Common myeloid progenitor, CD34-positive (primary cell): ENCODE measurements around the gene DGLUCY.

Source experiments
- CTCF ChIA-PET: fragments of 350-600 bp; sonication (Branson Sonifier 250); formaldehyde crosslinking; loops from one replicate; lab custom pipeline; 2021; ENCODE audit warnings: antibody characterized with exemption; lab: Charles Lee
- POLR2A ChIA-PET: fragments of 350-600 bp; sonication (Branson Sonifier 250); formaldehyde crosslinking; loops from one replicate; lab custom pipeline; 2021; ENCODE audit warnings: antibody characterized with exemption; lab: Charles Lee
- DNase-seq, 3 donors: peaks; one replicate each; pipeline versions ENCODE4 v3.0.0 to v3.0.0-alpha.2; 2013
- H3K27ac ChIP-seq, 2 experiments: 1 replicate in 1 of 2; 2 replicates in 1 of 2; pipeline ENCODE4 v1.7.0; 2013; ENCODE audit warnings: inconsistent platforms in 2 of 2, low read length in 2 of 2, mild to moderate bottlenecking in 2 of 2, low read depth in 1 of 2, moderate library complexity in 1 of 2; ENCODE audit not compliant: severe bottlenecking in 2 of 2, insufficient read depth in 1 of 2, poor library complexity in 1 of 2
- H3K27me3 ChIP-seq, 5 experiments: replicated peaks in 2 of 5; 1 replicate in 3 of 5; 2 replicates in 2 of 5; pipeline versions ENCODE4 v1.6.1 to v1.7.0; 2013; ENCODE audit warnings: low read length in 4 of 5, mild to moderate bottlenecking in 2 of 5, moderate library complexity in 2 of 5, inconsistent platforms in 1 of 5; ENCODE audit not compliant: insufficient read depth in 5 of 5, control insufficient read depth in 4 of 5
- H3K36me3 ChIP-seq, 4 experiments: 1 replicate in 2 of 4; 2 replicates in 2 of 4; pipeline versions ENCODE4 v1.6.1 to v1.7.0; 2013; ENCODE audit warnings: low read length in 3 of 4, control low read depth in 1 of 4, mild to moderate bottlenecking in 1 of 4; ENCODE audit not compliant: control insufficient read depth in 4 of 4, insufficient read depth in 4 of 4
- H3K4me1 ChIP-seq, 4 experiments: 1 replicate in 3 of 4; 2 replicates in 1 of 4; pipeline versions ENCODE4 v1.6.1 to v1.7.1; 2013; ENCODE audit warnings: low read length in 3 of 4, mild to moderate bottlenecking in 3 of 4, control low read depth in 1 of 4, inconsistent platforms in 1 of 4, moderate library complexity in 1 of 4; ENCODE audit not compliant: control insufficient read depth in 4 of 4, insufficient read depth in 4 of 4; ENCODE audit errors: control extremely low read depth in 1 of 4
- H3K4me3 ChIP-seq, 7 experiments: 1 replicate in 4 of 7; 2 replicates in 3 of 7; pipeline versions ENCODE4 v1.5.1 to v1.7.0; 2013; ENCODE audit warnings: mild to moderate bottlenecking in 7 of 7, low read length in 6 of 7, moderate library complexity in 6 of 7, inconsistent platforms in 2 of 7, low read depth in 2 of 7, control low read depth in 1 of 7; ENCODE audit not compliant: insufficient read depth in 4 of 7, control insufficient read depth in 1 of 7; ENCODE audit errors: extremely low read depth in 1 of 7
- H3K9me3 ChIP-seq, 5 experiments: 1 replicate in 4 of 5; 2 replicates in 1 of 5; pipeline versions ENCODE4 v1.6.1 to v1.7.1; 2013; ENCODE audit warnings: low read length in 4 of 5, mild to moderate bottlenecking in 2 of 5, inconsistent platforms in 1 of 5, low read depth in 1 of 5, moderate library complexity in 1 of 5; ENCODE audit not compliant: control insufficient read depth in 4 of 5, insufficient read depth in 2 of 5; ENCODE audit errors: control extremely low read depth in 1 of 5
- WGBS: methylation state at CpG from one replicate; pipeline ENCODE4 v1.1.5; 2013; ENCODE audit not compliant: insufficient coverage; 5-methylcytosine and 5-hydroxymethylcytosine counted together

Gene DGLUCY

DNA sequence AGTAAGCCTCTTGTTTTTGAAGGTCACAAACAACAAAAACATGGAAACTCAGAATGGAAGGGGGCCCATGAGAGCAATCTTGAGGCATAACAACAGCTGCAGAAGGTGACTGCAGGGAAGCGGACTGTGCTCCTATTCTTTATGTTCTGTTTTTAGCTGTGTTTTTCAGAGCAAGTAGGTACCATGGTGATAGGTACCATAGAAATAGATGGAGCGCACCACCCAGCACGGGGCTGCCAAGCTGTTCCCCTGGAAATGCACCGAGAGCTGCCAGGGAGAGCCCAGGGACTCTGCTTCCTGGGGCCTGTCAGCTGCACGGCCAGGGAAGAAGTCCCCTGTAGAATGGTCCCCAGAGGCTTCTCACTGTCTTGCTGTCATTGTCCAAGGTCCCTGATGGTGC lies 32.8 kb downstream of the DGLUCY start:
- peaks cover 0 to 49% (median 19%) of the 10 kb centered on the region in 4 experiments for H3K36me3 ChIP-seq
- 91% methylated on average over 5 of the region's 5 CpGs for WGBS
- POLR2A ChIA-PET = no interaction called here

DNA sequence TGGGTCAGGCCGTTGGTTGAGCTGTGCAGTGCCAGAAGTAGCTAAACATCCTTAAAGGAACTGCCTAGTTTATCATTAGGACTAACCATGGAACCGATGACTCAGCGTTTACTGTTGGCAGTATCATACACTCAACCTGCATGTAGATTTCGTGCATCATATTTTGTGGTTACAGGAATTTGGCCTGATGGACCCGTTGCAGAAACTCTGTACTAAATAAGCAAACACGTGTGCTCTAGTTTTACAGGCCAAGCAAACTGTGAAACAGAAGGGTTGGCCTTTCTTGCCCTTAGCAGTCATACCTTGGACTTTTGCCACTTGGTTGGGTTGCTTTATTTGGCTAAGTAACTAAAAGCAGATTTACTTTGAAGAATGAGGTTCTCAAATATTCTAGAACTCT lies 35.6 kb downstream of the DGLUCY start:
- peak; percentile 72 to 90 (median 88) for DNase-seq
- WGBS = 0% methylated on average over 6 of the region's 6 CpGs
- no peak overlapping the region for H3K4me3 ChIP-seq
- H3K27ac ChIP-seq = no peak overlapping the region
- peaks cover under 1 to 24% (median 18%) of the 10 kb centered on the region in 4 experiments for H3K4me1 ChIP-seq
- CTCF ChIA-PET = interaction anchor here (2.6 kb wide), 1 partner anchor 10 kb away, joined by 15 read pairs; no protein-coding TSS in a partner anchor
- POLR2A ChIA-PET = no interaction called here
- H3K9me3 ChIP-seq = no peaks in the 10 kb centered on the region
- peaks cover 0 to 52% (median 23%) of the 10 kb centered on the region in 4 experiments for H3K36me3 ChIP-seq
- H3K27me3 ChIP-seq = no peaks in the 10 kb centered on the region

More for the DNA sequence above, 32.8 kb downstream of the DGLUCY start:
- no peak for DNase-seq
- Histone ChIP-seq H3K27me3 (no peaks in the 10 kb centered on the region), H3K9me3 (no peaks in the 10 kb centered on the region), H3K27ac (no peak overlapping the region), H3K4me1 (peaks cover 8 to 47% (median 38%) of the 10 kb centered on the region in 4 experiments), H3K4me3 (no peak overlapping the region)
- CTCF ChIA-PET = interaction anchor here (0.8 to 2.9 kb wide), 5 partner anchors 8 to 244 kb away, joined by 3 to 14 read pairs (median 4); no protein-coding TSS in a partner anchor

- Histone ChIP-seq H3K36me3 (peaks cover 0 to 37% (median 11%) of the 10 kb centered on the region in 4 experiments), H3K27ac (no peak overlapping the region), H3K27me3 (no peaks in the 10 kb centered on the region), H3K4me3 (no peak overlapping the region), H3K9me3 (no peaks in the 10 kb centered on the region), H3K4me1 (peaks cover 0 to 23% (median 21%) of the 10 kb centered on the region in 4 experiments)
- 0% methylated on average over 1 of the region's 2 CpGs for WGBS
- CTCF ChIA-PET = interaction anchor here (1.2 to 2.6 kb wide), 3 partner anchors 11 to 38 kb away, joined by 3 to 12 read pairs (median 3); no protein-coding TSS in a partner anchor
- no peak for DNase-seq
- POLR2A ChIA-PET = no interaction called here
These were observed 38.6 kb downstream of the DGLUCY start for GRCh38 chr14:91152499-91152898.

DNA sequence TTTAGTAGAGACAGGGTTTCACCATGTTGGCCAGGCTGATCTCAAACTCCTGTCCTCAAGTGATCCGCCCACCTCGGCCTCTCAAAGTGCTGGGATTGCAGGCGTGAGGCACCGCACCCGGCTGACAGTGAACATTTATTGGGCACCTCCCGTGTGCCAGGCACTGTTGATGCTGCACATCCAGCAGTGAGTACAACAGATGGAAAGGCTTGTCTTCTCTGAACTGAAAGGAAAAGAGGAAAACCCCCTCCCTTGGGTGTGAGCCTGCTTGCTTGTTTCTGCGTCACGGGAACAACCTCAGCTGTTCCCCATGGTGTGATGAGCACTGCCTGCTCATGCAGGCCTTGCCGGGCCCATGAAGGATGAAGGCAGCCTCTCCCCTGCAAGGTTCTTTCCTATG lies 39.5 kb downstream of the DGLUCY start:
- whole genome bisulfite sequencing = 93% methylated on average over 9 of the region's 9 CpGs
- CTCF ChIA-PET = interaction anchor here (0.9 to 2.6 kb wide), 6 partner anchors 9 to 39 kb away, joined by 3 to 12 read pairs (median 4); no protein-coding TSS in a partner anchor

DNA sequence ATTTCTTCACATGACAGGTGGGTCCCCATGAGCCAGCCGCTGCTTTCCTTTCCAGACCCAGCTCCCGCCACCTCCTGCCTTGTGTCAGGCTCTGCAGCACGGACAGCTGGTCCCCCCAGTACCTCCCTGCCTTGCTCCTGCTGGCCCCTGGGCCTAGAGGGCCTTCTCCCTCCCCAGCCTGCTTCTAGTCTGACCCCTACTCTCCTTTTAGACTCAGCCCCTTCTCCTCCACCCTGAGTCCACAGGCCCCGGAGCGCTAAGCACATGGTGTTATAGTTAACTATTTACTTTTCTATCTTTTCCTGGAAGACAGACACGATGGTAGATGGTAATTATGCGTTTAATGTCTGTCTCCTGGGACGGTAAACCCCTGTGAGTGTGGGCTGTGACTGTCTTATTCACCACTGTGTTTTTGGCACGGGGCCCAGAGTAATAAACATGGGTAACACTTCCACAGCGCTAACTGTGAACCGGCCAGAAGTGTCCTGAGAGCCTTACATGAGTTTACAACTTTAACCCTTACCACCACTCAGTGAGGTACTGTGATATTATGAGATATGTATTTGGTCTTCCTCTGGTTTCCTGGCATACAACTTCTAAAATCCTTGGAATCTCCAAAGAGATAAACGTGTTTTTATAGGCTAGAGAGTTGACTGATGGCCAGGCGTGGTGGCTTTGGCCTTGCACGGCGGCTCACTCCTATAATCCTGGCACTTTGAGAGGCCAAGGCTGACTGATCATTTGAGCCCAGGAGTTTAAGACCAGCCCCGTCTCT lies 41.2 kb downstream of the DGLUCY start:
- POLR2A ChIA-PET = no interaction called here
- no peaks in the 10 kb centered on the region for H3K9me3 ChIP-seq
- H3K4me1 ChIP-seq = peaks cover 0 to 23% (median 12%) of the 10 kb centered on the region in 4 experiments
- peaks cover 16 to 51% (median 29%) of the 10 kb centered on the region in 4 experiments for H3K36me3 ChIP-seq
- peak; percentile 60 to 87 (median 86) for DNase-seq
- 95% methylated on average over 7 of the region's 16 CpGs for WGBS
- CTCF ChIA-PET = interaction anchor here (1.4 to 2.6 kb wide), 5 partner anchors 11 to 19 kb away, joined by 4 to 12 read pairs (median 7); no protein-coding TSS in a partner anchor
- no peak overlapping the region for H3K4me3 ChIP-seq
- peak overlapping the region in 1 of 2 experiments; percentile 21 for H3K27ac ChIP-seq
- no peaks in the 10 kb centered on the region for H3K27me3 ChIP-seq

More for the DNA sequence above, 39.5 kb downstream of the DGLUCY start:
- Histone ChIP-seq H3K27me3 (no peaks in the 10 kb centered on the region), H3K36me3 (peaks cover 6 to 38% (median 18%) of the 10 kb centered on the region in 4 experiments), H3K9me3 (no peaks in the 10 kb centered on the region), H3K4me1 (peaks cover 0 to 23% (median 21%) of the 10 kb centered on the region in 4 experiments), H3K27ac (no peak overlapping the region), H3K4me3 (no peak overlapping the region)
- no peak for DNase-seq
- POLR2A ChIA-PET = no interaction called here

DNA sequence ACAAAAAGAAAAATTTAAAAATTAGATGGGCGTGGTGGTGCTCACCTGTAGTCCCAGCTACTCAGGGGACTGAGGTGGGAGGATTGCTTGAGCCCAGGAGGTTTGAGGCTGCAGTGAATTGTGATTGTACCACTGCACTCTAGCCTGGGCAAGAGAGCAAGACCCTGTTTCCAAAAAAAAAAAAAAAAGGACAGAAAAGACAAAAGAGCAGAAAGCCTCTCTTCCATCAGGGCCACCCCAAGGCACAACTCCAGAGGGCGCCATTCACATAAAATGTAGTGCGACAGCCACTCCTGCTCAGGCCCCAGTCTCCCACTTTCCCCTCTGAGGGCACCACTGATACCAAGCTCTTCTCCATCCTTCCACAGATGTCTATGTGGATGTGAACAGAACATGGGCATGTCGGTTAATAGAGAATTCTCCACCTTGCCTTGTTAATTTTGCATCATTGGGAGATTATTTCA lies 41.8 kb downstream of the DGLUCY start:
- CTCF ChIA-PET = interaction anchor here (1.5 to 1.7 kb wide), 2 partner anchors 17 to 18 kb away, joined by 4 to 10 read pairs; no protein-coding TSS in a partner anchor
- peaks cover 20 to 54% (median 34%) of the 10 kb centered on the region in 4 experiments for H3K36me3 ChIP-seq
- H3K9me3 ChIP-seq = no peaks in the 10 kb centered on the region
- H3K4me1 ChIP-seq = peaks cover 0 to 23% (median 12%) of the 10 kb centered on the region in 4 experiments
- no peak overlapping the region for H3K4me3 ChIP-seq
- WGBS = 100% methylated on average over 4 of the region's 4 CpGs
- no peak for DNase-seq
- POLR2A ChIA-PET = no interaction called here
- no peaks in the 10 kb centered on the region for H3K27me3 ChIP-seq
- no peak overlapping the region for H3K27ac ChIP-seq
